Left lobe of liver (tissue), 2 donors: ENCODE data around the gene CELF5. TPM values are rescaled to one million over a fixed set of nuclear protein-coding genes. Genes with fewer than 3 reads are reported as not detected.
"Not testable (repeated sequence)": the region's sequence is repeated elsewhere in the genome, so short reads cannot be mapped to it uniquely, and the experiment has no call there.

Source experiments
- ATAC-seq: fragments of 200-7000 bp; cut with Tn5 transposase; one replicate; pipeline ENCODE4 v1.9.1; 2020; ENCODE audit warnings: mild to moderate bottlenecking, moderate library complexity
- DNase-seq: peaks from one replicate; pipeline ENCODE4 v3.0.0-alpha.2; 2020; ENCODE audit warnings: low spot score
- total RNA-seq: library from RNA; stranded (reverse); gene quantifications from one replicate; pipeline ENCODE4 v1.2.1, GENCODE V29; 2021
- donor health status: DM: no; HTN: no; CAD: no; lungs with moderate emphysema.
- donor health status: DM: no; HTN: yes; CAD: no.

The CELF5 gene
- total RNA-seq, 1 donor from 2014 or later = 0.18 TPM

DNA sequence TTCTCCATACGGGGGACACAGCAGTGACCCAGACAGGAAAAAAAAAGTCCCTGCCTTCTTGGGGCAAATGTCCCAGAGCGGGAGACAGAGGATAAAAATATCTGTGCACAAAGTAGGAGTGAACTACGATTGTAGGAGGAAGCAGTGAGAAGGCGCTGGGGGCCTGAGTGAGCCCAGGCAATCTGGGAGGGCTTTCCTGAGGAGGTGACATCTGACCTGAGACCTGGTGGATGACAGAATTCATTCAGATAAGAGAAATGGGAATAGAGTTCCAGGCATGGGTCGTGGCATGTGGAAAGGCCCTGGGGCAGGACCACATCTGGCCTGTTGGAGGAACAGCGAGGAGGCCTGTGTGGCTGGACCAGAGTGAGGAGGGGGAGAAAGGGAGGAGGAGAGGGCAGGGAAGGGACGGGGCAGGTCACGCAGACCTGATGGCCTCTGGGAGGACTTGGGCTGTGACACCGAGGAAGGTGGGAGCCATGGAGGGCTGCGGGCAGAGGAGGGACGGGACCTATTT, 91.7 kb downstream of the CELF5 start:
- no peak for ATAC-seq
- no peak for DNase-seq

DNA sequence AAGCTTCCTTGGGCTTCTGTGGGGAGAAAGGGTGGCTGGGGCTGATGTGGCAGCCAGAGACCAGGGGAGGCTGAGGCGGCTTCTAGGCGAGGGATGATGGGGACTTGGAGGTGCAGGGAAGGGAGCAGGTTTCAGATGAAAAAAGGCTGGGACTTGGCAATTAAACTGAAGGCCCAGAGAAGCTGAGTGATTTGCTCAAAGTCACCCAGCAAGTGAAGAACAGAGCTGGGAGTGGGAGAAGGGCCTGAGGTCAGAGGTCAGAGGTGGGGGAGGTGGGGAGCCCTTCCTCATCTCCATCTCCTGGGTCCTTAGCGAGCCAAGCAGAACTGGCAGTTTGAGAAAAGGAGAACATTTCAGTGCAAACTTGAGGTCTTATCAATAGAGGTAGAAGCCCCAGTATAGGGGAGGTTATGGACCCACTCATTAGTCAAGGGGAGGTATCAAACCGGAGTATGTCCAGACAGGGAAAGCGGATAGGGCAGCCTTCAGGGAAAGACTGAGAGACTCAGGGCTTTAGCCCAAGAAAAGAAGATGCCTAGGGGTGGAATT, 92.3 kb downstream of the CELF5 start:
- ATAC-seq (no peak), DNase-seq (no peak)

DNA sequence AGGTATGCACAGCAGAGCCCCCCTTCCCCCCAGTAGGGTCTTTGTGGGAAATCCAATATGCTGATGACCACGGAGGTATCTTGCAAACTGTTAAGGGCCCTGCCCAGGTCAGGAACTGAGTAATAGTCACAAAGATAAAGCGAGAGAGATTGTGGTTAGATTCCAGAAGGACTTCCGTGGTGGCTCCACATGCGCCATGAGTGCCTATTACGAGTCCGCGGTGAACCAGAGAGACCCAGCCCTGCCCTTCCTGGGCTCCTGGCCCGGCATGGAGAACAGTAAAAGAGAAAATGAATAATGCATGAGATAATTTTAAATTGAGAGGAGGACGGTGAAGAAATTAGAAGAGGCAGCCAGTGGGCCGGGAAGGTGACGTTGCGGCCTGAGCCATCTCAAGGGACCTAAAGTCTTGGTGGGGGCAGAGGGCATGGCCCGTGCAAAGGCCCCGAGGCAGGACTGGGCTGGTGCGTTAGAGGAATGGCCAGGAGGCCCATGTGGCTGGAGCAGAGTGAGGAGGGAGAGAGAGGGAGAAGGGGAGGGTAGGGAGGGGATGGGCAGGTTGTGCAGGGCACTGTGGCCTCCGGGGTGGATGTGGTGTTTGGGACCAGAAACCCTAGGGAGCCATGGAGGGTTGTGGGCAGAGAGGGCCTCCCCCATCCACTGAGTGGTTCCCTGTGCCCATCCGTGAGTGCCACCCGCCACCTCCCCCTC, 95.3 kb downstream of the CELF5 start:
- DNase-seq = no peak
- ATAC-seq = no peak

DNA sequence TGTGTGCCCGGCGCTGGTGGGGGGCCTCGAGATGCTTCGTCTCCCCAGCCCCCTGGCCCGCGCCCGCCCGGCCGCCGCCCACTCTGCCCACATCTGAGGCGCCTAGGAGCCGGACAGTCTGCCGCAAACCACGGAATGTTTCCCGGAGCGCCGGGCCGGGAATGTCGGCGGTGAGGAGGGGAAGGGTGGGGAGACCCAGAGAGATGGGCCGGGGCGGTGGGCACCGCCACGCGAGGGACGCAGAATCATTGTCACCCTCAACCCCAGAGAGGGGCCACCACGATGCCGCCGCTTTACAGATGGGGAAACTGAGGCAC, 95.9 kb downstream of the CELF5 start:
- ATAC-seq = no peak
- DNase-seq = no peak

DNA sequence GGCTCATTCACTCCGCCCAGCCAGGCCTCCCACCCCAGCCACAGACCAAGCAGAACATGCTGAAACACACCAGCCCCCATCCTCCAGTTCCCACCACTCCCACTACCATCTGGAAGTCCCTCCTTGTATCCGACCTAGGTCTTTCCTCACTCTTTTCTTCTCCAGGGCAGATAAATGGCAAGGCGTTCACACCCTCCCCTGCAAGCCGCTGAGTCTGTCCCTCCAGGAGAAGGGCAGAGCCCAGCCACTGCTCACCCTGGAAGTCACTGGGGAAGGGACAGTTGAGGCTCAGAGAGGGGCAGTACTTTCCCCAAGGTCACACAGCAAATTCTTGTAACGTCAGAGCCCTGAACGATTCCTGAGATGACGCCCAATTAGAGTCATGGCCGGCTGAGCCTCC, 96.4 kb downstream of the CELF5 start:
- no peak for ATAC-seq
- DNase-seq = no peak

DNA sequence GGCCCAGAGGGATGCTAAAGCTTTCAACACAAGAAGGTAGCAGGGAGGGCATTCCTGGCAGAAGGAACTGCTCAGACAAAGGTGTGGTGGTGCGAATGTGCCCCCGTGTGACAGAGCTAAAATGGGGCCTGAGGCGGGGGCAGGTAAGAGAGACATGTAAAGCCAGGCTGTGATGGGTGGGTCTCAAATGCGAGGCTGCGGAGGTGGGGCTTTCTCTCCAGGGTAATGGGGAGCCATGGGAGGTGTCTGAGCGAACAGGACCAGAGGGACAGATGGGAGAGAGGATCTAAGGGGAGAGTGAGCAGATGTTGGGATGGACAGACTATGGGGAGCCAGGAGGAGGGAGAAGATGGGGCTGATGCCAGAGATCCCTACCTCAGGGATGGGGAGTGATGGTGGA, 97.2 kb downstream of the CELF5 start:
- ATAC-seq (no peak), DNase-seq (no peak)

DNA sequence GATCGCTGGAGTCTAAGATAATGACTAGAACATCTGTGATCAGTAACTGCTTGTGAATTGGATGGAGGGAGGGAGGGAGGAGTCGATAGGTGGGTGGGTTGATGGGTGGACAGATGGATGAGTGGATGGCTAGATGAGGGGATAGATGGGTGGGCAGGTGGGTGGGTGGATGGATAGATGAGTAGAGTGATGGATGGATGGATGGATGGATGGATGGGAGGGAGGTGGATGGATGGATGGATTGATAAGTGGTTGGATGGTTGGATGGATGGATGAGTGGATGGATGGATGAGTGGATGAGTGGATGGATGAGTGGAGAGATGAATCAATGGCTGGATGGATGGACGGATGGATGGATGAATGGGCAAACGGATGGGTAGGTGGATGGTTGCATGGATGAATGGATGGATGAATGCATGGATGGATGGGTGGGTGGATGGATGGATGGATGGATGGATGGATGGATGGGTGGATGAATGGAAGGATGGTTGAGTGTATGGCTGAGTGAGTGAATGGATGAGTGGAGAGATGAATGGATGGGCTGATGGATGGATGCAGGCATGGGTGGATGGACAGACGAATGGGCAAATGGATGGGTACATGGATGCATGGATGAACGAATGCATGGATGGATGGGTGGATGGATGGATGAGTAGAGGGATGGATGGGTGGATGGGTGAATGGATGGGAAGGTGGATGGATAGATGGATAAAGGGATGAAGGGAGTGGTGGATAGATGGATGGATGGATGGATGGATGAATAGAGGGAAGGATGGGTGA, 97.9 kb downstream of the CELF5 start:
- no peak for DNase-seq
- no peak for ATAC-seq

DNA sequence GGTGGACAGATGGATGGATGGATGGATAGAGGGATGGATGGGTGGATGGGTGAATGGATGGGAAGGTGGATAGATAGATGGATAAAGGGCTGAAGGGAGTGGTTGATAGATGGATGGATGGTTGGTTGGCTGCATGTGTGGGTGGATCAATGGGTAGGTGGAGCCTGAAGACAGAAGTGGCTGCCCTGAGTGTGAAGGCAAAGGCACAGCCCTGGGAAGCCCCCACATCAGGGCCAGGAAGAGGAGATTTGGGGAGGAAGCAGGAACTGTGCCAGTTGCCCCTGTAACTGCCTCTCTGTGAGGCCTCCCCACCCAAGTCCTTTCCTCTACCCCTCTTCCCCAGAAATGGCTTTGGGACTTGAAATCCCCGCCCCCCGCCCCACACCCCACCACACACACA, 98.6 kb downstream of the CELF5 start:
- ATAC-seq (no peak), DNase-seq (no peak)

DNA sequence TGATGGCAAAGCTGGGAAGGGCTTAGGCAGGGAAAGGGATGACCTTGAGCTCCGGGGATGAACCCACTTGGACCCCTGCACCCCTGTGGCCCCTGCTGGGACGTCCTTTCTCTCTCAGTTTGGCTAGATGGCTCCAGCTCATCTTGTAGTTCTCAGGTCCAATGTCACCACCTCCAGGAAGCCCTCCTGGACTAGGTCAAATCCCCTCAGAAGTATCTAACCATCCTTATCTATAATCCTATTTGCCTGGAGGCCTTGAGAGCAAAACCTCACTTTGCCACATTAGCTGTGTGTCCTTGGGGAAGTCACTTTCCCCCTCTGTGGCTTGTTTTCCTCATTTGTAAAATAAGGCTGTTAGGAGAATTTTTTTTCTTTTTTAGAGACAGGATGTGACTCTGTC, 99.2 kb downstream of the CELF5 start:
- DNase-seq = no peak
- no peak for ATAC-seq

DNA sequence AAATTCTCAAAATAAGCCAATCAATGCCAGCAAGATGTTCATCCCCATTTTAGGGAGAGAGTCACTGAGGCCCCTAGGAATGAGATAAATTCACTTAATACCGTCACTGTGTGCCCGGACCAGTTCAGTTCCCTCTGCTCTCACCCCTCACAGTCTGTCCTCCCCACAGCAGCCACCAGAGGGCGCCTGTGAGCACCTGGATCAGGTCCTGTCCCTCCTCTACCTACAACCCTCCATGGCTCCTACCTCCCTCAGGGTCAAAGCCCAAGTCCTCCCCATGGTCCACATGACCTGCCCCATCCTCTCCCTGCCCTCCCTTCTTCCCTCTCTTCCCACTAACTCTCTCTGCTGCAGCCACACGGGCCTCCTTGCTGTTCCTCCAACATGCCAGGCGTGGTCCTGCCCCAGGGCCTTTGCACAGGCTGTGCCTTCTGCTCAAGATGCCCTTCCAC, 100.0 kb downstream of the CELF5 start:
- ATAC-seq = peak; percentile 68
- no peak for DNase-seq

DNA sequence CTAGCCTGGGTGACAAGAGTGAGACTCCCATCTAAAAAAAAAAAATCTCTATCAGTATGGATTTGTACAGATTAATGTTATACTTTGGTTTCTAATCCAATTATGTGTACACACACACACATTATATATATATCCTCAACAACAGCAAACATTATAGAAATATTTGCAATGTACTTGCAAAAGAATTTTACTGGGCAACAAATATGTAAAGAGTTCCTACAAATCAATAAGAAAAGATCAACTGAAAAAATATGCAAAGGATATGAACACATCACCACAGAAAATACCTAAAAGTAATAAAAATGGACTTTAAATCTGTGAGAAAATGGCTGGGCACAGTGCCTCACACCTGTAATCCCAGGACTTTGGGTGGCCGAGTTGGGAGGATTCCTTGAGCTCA, 101.0 kb downstream of the CELF5 start:
- ATAC-seq (no peak), DNase-seq (no peak)

DNA sequence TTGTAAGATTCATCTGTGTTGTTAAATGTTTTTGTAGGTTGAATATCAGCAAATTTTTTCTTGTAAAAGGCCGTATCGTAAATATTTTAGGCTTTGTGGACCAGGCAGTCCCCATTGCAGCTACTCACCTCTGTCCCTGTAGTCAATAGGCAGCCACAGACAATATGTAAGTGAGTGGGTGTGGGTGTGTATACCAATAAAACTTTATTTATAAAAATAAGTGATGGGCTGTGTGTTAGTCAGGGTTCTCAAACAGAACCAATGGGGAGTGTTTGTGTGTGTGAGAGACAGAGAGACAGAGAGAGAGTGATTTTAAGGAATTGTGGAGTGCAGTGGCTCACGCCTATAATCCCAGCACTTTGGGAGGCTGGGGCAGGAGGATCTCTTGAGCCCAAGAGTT, 104.3 kb downstream of the CELF5 start:
- no peak for DNase-seq
- no peak for ATAC-seq

DNA sequence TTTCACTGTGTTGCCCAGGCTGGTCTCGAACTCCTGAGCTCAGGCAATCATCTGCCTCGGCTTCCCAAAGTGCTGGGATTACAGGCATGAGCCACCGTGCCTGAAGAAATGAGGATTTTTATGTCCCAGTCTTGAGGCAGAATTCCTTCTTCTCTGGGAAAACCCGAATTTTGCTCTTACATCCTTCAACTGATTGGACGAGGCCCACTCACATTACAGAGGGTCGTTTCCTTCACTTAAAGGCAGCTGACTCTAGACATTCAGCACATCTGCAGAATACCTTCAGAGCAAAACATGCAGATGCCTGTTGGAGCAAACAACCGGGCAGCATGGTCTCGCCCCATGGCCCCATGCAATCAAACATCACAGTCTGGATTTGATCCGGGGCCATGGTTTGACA, 105.6 kb downstream of the CELF5 start:
- DNase-seq = no peak
- no peak for ATAC-seq

DNA sequence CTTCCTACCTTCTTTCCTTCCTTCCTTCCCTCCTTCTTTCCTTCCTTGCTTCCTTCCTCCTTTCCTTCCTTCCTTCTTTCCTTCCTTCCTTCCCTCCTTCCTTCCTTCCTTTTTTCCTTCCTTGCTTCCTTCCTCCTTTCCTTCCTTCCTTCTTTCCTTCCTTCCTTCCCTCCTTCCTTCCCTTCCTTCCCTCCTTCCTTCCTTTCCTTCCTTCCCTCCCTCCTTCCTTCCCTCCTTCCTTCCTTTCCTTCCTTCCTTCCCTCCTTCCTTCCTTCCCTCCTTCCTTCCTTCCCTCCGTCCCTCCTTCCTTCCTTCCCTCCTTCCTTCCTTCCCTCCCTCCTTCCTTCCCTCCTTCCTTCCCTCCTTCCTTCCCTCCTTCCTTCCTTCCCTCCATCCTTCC, 107.8 kb downstream of the CELF5 start:
- ATAC-seq, DNase-seq: not testable (repeated sequence)

DNA sequence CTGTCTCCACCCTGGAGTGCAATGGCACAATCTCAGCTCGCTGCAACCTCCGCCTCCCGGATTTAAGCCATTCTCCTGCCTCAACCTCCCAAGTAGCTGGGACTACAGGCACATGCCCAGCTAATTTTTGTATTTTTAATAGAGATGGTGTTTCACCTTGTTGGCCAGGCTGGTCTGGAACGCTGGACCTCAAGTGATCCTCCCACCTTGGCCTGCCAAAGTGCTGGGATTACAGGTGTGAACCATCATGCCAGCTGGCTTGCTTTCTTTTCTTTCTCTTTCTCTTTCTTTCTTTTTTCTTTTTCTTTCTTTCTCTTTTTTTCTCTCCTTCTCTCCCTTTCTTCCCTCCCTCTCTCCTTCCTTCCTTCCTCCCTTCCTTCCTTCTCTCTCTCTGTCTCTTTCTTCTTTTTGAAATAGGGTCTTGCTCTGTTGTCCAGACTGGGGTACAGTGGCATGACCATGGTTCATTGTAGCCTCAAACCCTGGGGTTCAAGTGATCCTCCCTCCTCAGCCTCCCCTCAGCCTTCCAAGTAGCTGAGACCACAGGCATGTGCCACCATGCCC, 108.6 kb downstream of the CELF5 start:
- DNase-seq (no peak), ATAC-seq (no peak)

DNA sequence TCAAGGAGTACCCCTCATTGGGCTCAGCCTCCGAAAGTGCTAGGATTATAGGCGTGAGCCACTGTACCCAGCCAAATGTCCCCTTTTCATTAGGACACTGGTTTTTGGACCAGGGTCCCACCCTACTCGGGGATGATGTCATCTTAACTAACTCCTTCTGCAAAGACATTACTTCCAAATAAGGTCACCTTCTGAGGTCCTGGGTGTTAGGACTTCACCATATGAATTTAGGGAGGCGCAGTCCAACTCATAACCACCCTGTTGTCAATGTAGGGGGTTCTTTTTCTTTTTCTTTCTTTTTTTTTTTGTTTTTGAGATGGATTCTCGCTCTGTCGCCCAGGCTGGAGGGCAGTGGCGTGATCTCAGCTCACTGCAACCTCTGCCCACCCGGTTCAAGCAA, 109.2 kb downstream of the CELF5 start:
- DNase-seq = no peak
- no peak for ATAC-seq

DNA sequence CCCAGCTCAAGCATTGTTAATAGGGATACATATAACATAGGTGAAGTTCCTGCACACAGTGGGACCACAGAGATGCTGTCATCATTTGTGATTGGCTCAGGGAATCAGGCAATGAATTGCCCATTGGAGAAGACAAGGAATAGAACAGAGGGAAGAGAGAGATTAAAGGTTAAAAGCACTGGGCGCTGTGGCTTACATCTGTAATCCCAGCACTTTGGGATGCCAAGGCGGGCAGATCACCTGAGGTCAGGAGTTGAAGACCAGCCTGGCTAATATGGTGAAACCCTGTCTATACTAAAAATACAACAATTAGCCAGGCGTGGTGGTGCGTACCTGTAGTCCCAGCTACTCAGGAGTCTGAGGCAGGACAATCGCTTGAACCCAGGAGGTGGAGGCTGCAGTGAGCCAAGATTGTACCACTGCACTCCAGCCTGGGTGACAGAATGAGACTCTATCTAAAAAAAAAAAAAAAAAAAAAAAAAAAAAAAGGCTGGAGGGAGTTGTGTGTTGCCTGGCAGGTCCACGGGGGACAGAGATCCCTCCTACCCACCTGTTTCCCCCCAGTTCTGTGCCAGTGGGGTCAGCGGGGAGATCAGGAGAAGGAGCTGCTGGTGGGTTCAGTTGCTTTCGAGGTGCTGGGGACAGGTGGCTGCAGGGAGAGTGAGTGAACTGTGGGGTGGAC, 110.4 kb downstream of the CELF5 start:
- peak; percentile 4 for ATAC-seq
- not testable (repeated sequence) for DNase-seq

DNA sequence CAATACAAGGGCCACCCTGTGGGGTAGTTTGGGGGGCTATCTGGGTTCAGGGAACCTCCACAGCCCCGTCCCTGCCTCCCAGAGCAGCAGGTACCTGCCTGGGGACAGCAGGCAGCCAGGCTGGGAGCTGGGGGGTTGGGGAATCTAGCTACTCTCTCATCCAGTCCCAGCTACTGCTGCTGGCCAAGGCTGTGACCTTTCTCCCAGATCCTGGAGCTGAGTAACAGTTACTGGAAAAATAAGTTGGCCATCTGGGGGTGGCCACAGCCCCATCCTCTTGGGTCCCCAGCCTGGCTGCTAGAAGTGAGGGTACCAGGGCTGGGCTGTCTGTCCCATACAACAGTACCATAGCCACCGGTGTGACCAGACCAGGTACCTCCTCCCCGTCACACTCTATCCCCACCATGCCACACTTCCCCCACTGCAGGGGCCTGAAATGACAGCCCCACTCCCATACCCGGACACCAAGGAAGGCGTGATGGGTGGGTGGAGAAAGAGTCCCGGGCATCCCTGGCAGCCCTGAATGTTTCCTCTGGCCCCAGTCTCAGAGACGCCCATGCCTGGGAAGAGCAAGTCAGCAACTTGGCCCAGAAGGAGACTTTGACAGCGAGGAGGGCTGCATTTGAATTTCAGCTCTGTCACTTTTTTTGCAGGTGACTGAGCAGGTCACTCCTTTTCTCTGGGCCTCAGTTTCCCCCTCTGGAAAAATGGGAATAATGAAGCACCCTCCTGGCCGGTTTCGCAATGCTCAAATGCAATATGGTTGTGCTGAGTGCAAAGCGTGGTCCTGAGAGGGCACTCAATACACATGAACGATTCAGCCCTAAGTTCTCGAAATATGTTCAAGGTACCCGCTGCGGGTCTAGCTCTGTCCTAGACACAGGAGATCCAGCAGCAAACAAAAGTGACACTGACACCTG, 111.2 kb downstream of the CELF5 start:
- peak; percentile 59 for ATAC-seq

DNA sequence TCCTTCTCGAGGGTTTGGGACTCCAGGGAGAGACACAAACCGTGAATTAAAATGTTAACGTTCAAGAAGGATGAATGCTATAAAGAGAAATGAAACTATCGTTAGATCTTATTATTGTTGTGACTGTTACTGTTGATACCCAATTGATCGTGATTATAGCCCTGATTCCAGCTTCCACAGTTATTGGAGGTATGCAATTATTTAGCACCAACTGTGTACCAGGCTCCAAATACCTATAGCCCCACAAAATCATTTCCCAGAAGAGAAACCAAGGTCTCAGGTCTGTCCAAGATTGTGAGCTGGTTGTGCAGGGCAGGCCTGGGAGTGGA, 111.9 kb downstream of the CELF5 start:
- ATAC-seq = no peak
- no peak for DNase-seq

More for the DNA sequence above, 111.2 kb downstream of the CELF5 start:
- peak; percentile 84 for DNase-seq
